Measurements from ENCODE around the gene THBS3. TPM values are rescaled to one million over a fixed set of nuclear protein-coding genes. Genes with fewer than 3 reads are reported as not detected.
"Not testable (repeated sequence)": the region's sequence is repeated elsewhere in the genome, so short reads cannot be mapped to it uniquely, and the experiment has no call there.

Gene THBS3
- polyA plus RNA-seq, 1 donor from 2014 or later, result 1.4 TPM

- peaks cover 30 to 37% (median 31%) of the 10 kb centered on the region in 3 donors for H3K4me1 Mint-ChIP-seq
- no peaks in the 10 kb centered on the region for H3K36me3 Mint-ChIP-seq
- H3K27ac Mint-ChIP-seq, result peak overlapping the region; percentile 70 to 94 (median 80)
- H3K9me3 Mint-ChIP-seq, result no peaks in the 10 kb centered on the region
- H3K27me3 Mint-ChIP-seq, result no peaks in the 10 kb centered on the region
- peak overlapping the region; percentile 83 to 95 (median 89) for H3K4me3 Mint-ChIP-seq
Observed at GRCh38 chr1:155226188-155226909, 18.7 kb upstream of the THBS3 start.

GRCh38 chr1:155225404-155225759, 17.7 kb upstream of the THBS3 start:
- Mint-ChIP-seq H3K4me1 (peaks cover 30 to 37% (median 31%) of the 10 kb centered on the region in 3 donors), H3K4me3 (peak overlapping the region in 3 of 4 donors; percentile 57 to 95 (median 83)), H3K27ac (peak overlapping the region in 1 of 3 donors; percentile 70)
- not testable (repeated sequence) for H3K36me3 Mint-ChIP-seq, H3K9me3 Mint-ChIP-seq, H3K27me3 Mint-ChIP-seq

- peak overlapping the region; percentile 15 to 88 (median 57) for H3K4me3 Mint-ChIP-seq
Observed at GRCh38 chr1:155223047-155223446, 15.3 kb upstream of the THBS3 start.

GRCh38 chr1:155220211-155220965, 12.7 kb upstream of the THBS3 start:
- peaks cover 17 to 24% (median 22%) of the 10 kb centered on the region in 3 donors for H3K4me1 Mint-ChIP-seq
- H3K36me3 Mint-ChIP-seq, H3K9me3 Mint-ChIP-seq, H3K27me3 Mint-ChIP-seq, H3K27ac Mint-ChIP-seq: not testable (repeated sequence)
- H3K4me3 Mint-ChIP-seq, result peak overlapping the region in 1 of 4 donors; percentile 9

More at GRCh38 chr1:155223047-155223446, 15.3 kb upstream of the THBS3 start:
- Mint-ChIP-seq H3K27me3 (no peaks in the 10 kb centered on the region), H3K9me3 (no peaks in the 10 kb centered on the region), H3K36me3 (no peaks in the 10 kb centered on the region), H3K27ac (peak overlapping the region; percentile 67 to 78 (median 70)), H3K4me1 (peaks cover 32 to 37% (median 37%) of the 10 kb centered on the region in 3 donors)

GRCh38 chr1:155219592-155220031, 11.9 kb upstream of the THBS3 start:
- Mint-ChIP-seq H3K4me3 (peak overlapping the region in 1 of 4 donors; percentile 47), H3K9me3 (no peaks in the 10 kb centered on the region), H3K36me3 (no peaks in the 10 kb centered on the region), H3K27ac (peak overlapping the region in 1 of 3 donors; percentile 56), H3K27me3 (no peaks in the 10 kb centered on the region), H3K4me1 (peaks cover 13 to 20% (median 18%) of the 10 kb centered on the region in 3 donors)

- H3K36me3 Mint-ChIP-seq, result no peaks in the 10 kb centered on the region
- H3K4me3 Mint-ChIP-seq, result no peak overlapping the region
- peaks cover 7 to 16% (median 12%) of the 10 kb centered on the region in 3 donors for H3K4me1 Mint-ChIP-seq
- H3K27me3 Mint-ChIP-seq, result no peaks in the 10 kb centered on the region
- H3K27ac Mint-ChIP-seq, result peak overlapping the region in 1 of 3 donors; percentile 56
- no peaks in the 10 kb centered on the region for H3K9me3 Mint-ChIP-seq
Observed at GRCh38 chr1:155218854-155219591, 11.3 kb upstream of the THBS3 start.

GRCh38 chr1:155214702-155215101, 7.0 kb upstream of the THBS3 start:
- H3K9me3 Mint-ChIP-seq, H3K4me1 Mint-ChIP-seq, H3K27me3 Mint-ChIP-seq, H3K36me3 Mint-ChIP-seq, H3K4me3 Mint-ChIP-seq: not testable (repeated sequence)
- H3K27ac Mint-ChIP-seq, result peak overlapping the region in 2 of 3 donors; percentile 1 to 48

GRCh38 chr1:155212051-155212440, 4.3 kb upstream of the THBS3 start:
- not testable (repeated sequence) for H3K9me3 Mint-ChIP-seq, H3K36me3 Mint-ChIP-seq, H3K27me3 Mint-ChIP-seq, H3K4me3 Mint-ChIP-seq
- H3K4me1 Mint-ChIP-seq, result peaks cover 9 to 15% (median 10%) of the 10 kb centered on the region in 3 donors
- peak overlapping the region in 1 of 3 donors; percentile 42 for H3K27ac Mint-ChIP-seq

- not testable (repeated sequence) for H3K36me3 Mint-ChIP-seq, H3K27me3 Mint-ChIP-seq, H3K9me3 Mint-ChIP-seq
- peak overlapping the region in 1 of 4 donors; percentile 5 for H3K4me3 Mint-ChIP-seq
- peaks cover 13 to 18% (median 14%) of the 10 kb centered on the region in 3 donors for H3K4me1 Mint-ChIP-seq
- H3K27ac Mint-ChIP-seq, result peak overlapping the region in 2 of 3 donors; percentile 67 to 90
Observed at GRCh38 chr1:155211381-155212050, 3.8 kb upstream of the THBS3 start.

GRCh38 chr1:155210314-155211104, 2.8 kb upstream of the THBS3 start:
- no peaks in the 10 kb centered on the region for H3K36me3 Mint-ChIP-seq
- no peaks in the 10 kb centered on the region for H3K9me3 Mint-ChIP-seq
- peaks cover 13 to 18% (median 14%) of the 10 kb centered on the region in 3 donors for H3K4me1 Mint-ChIP-seq
- peak overlapping the region in 3 of 4 donors; percentile 55 to 91 (median 71) for H3K4me3 Mint-ChIP-seq
- peak overlapping the region; percentile 24 to 99 (median 90) for H3K27ac Mint-ChIP-seq
- H3K27me3 Mint-ChIP-seq, result peaks cover 1% of the 10 kb centered on the region

- peak overlapping the region; percentile 98 to 99 (median 98) for H3K27ac Mint-ChIP-seq
- H3K9me3 Mint-ChIP-seq, result no peaks in the 10 kb centered on the region
- H3K4me3 Mint-ChIP-seq, result peak overlapping the region; percentile 83 to 97 (median 92)
- peaks cover 1% of the 10 kb centered on the region for H3K27me3 Mint-ChIP-seq
- no peaks in the 10 kb centered on the region for H3K36me3 Mint-ChIP-seq
- peaks cover 13 to 18% (median 14%) of the 10 kb centered on the region in 3 donors for H3K4me1 Mint-ChIP-seq
Observed at GRCh38 chr1:155209312-155209721, 1.6 kb upstream of the THBS3 start.

GRCh38 chr1:155208541-155209311, 1.0 kb upstream of the THBS3 start, which contains the start of gene MTX1:
MTX1 (plus strand) TSS chr1:155208695; CDS start chr1:155208805, 110 bp downstream.
- peak within 1 kb of the TSS; percentile 98 to 99 (median 98) for H3K27ac Mint-ChIP-seq
- no peaks in the 10 kb centered on the region for H3K36me3 Mint-ChIP-seq
- H3K27me3 Mint-ChIP-seq, result peaks cover 1% of the 10 kb centered on the region
- H3K9me3 Mint-ChIP-seq, result no peaks in the 10 kb centered on the region
- H3K4me3 Mint-ChIP-seq, result peak within 1 kb of the TSS; percentile 83 to 97 (median 92)
- H3K4me1 Mint-ChIP-seq, result peaks cover 13 to 18% (median 14%) of the 10 kb centered on the region in 3 donors

All from IgD-negative memory B cell (primary cell).